ENCODE results near the gene CACNA2D3.

Gene CACNA2D3

DNA sequence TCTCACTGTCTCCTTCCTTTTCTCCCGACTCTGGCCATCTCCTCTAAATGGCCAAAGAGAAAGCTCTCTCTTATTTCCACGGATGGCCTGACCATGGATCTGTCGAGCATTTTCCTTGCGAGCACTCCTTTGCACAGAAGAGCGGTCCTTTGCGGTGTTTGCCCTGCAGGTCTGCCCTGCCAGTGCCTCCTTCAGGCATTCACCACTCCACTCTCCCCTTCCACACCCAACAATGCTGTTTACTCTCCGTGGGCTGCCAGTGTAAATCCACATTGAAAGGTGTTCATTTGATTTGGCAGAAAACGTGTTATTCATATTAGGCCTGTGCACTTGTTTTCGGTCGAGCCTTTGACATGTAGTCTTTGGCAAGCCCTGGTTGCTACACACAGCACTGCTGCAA is 49.6 kb downstream of the CACNA2D3 start:
- H3K36me3 ChIP-seq (ENCODE audit: control insufficient read depth, insufficient read depth, low read length) = no peaks in the 10 kb centered on the region
- H3K4me1 ChIP-seq (ENCODE audit: control insufficient read depth, insufficient read depth, low read length, poor library complexity, severe bottlenecking) = peaks cover 4% of the 10 kb centered on the region
- 93 to 97% methylated on average over 8 of the region's 10 CpGs for whole genome bisulfite sequencing, 2 experiments (ENCODE audit: insufficient coverage in 2 of 2)
- H3K4me3 ChIP-seq (ENCODE audit: extremely low read depth, insufficient read depth, low read length, poor library complexity, severe bottlenecking) = no peak overlapping the region
- no peak overlapping the region for H3K27ac ChIP-seq (ENCODE audit: low read depth, low read length, severe bottlenecking)
- no peaks in the 10 kb centered on the region for H3K9me3 ChIP-seq (ENCODE audit: control insufficient read depth, low read length)

GRCh38 chr3:54173371-54173770 is 51.0 kb downstream of the CACNA2D3 start:
- H3K4me3 ChIP-seq (ENCODE audit: extremely low read depth, insufficient read depth, low read length, poor library complexity, severe bottlenecking) = no peak overlapping the region
- no peak overlapping the region for H3K27ac ChIP-seq (ENCODE audit: low read depth, low read length, severe bottlenecking)
- H3K9me3 ChIP-seq (ENCODE audit: control insufficient read depth, low read length) = no peaks in the 10 kb centered on the region
- peaks cover 4% of the 10 kb centered on the region for H3K4me1 ChIP-seq (ENCODE audit: control insufficient read depth, insufficient read depth, low read length, poor library complexity, severe bottlenecking)
- H3K36me3 ChIP-seq (ENCODE audit: control insufficient read depth, insufficient read depth, low read length) = no peaks in the 10 kb centered on the region
- WGBS, 2 experiments (ENCODE audit: insufficient coverage in 2 of 2) = 76 to 90% methylated on average over 2 to 3 of the region's 3 CpGs

DNA sequence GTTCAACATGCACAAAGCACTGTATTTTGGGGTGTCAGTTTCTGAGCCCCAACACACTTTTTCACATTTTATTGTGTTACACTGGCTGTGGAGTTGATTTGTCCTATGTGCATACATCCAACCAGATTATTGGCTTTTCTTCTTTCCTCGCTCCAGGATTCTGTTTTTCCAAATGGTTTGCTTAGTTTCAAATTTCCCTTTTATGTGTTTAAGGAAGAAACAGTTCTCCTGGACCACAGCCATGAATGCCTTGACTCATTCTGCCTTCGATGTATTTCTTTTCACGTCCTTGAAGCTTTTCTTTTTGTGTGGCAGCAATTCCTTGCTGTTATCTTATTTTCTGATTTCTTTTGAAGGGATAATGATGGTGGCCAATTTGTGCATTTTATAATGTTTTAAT is 53.8 kb downstream of the CACNA2D3 start:
- no peaks in the 10 kb centered on the region for H3K9me3 ChIP-seq (ENCODE audit: control insufficient read depth, low read length)
- H3K27ac ChIP-seq (ENCODE audit: low read depth, low read length, severe bottlenecking) = no peak overlapping the region
- WGBS, 2 experiments (ENCODE audit: insufficient coverage in 2 of 2) = 100% methylated on average over 1 of the region's 3 CpGs; no CpG with 5 or more reads in 1 of the 2 experiments

DNA sequence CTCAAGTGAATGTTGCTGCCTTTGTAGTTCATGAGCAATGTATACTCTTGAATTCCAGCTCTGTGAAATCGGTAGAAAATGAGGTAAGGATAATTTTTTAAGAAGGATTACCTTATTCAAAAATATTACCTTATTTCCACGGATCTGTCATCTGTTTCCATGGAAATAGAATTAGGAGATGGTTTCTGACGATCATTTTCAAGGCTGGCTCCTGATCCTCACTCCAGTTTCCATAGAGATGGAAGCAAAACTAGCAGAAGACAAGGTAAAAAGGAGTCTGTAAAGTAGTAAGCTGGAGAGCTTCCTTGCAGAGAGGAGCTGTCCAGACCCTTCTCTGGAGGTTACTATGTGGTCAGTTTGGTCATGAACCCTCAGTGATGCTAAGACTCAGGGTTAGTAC is 55.5 kb downstream of the CACNA2D3 start:
- no peak overlapping the region for H3K27ac ChIP-seq (ENCODE audit: low read depth, low read length, severe bottlenecking)
- no CpG with 5 or more reads among the region's 3 CpGs for WGBS, 2 experiments (ENCODE audit: insufficient coverage in 2 of 2)
- H3K4me1 ChIP-seq (ENCODE audit: control insufficient read depth, insufficient read depth, low read length, poor library complexity, severe bottlenecking) = no peaks in the 10 kb centered on the region
- H3K4me3 ChIP-seq (ENCODE audit: extremely low read depth, insufficient read depth, low read length, poor library complexity, severe bottlenecking) = no peak overlapping the region
- no peaks in the 10 kb centered on the region for H3K36me3 ChIP-seq (ENCODE audit: control insufficient read depth, insufficient read depth, low read length)
- H3K9me3 ChIP-seq (ENCODE audit: control insufficient read depth, low read length) = no peaks in the 10 kb centered on the region

More for the DNA sequence above, 53.8 kb downstream of the CACNA2D3 start:
- Histone ChIP-seq H3K36me3 (ENCODE audit: control insufficient read depth, insufficient read depth, low read length) (no peaks in the 10 kb centered on the region), H3K4me3 (ENCODE audit: extremely low read depth, insufficient read depth, low read length, poor library complexity, severe bottlenecking) (no peak overlapping the region), H3K4me1 (ENCODE audit: control insufficient read depth, insufficient read depth, low read length, poor library complexity, severe bottlenecking) (peaks cover 3% of the 10 kb centered on the region)

GRCh38 chr3:54178376-54178775 is 56.0 kb downstream of the CACNA2D3 start:
- WGBS, 2 experiments (ENCODE audit: insufficient coverage in 2 of 2) = 98% methylated on average over 4 of the region's 5 CpGs; no CpG with 5 or more reads in 1 of the 2 experiments
- Histone ChIP-seq H3K4me1 (ENCODE audit: control insufficient read depth, insufficient read depth, low read length, poor library complexity, severe bottlenecking) (no peaks in the 10 kb centered on the region), H3K27ac (ENCODE audit: low read depth, low read length, severe bottlenecking) (no peak overlapping the region), H3K9me3 (ENCODE audit: control insufficient read depth, low read length) (no peaks in the 10 kb centered on the region), H3K4me3 (ENCODE audit: extremely low read depth, insufficient read depth, low read length, poor library complexity, severe bottlenecking) (no peak overlapping the region), H3K36me3 (ENCODE audit: control insufficient read depth, insufficient read depth, low read length) (no peaks in the 10 kb centered on the region)

DNA sequence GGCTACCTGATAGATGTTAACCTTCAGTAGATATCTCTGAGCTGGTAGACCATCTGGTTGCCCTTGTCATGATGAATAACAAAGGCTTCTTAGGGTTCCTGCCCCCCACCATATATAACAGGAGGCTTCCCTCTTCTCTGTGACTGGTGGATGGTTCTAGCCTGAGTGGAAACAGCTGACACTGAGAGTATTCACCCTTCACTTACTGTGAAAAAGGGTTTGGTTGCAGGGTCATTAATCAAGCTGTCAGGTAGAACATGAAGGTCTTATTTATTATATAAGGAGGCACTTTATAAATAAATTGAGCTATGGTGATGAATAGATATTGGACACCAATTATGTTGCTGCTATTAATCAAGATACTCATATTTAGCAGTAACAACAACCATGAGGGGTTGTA is 58.6 kb downstream of the CACNA2D3 start:
- H3K27ac ChIP-seq (ENCODE audit: low read depth, low read length, severe bottlenecking) = no peak overlapping the region

GRCh38 chr3:54182242-54182641 is 59.9 kb downstream of the CACNA2D3 start:
- H3K36me3 ChIP-seq (ENCODE audit: control insufficient read depth, insufficient read depth, low read length) = no peaks in the 10 kb centered on the region
- no peak overlapping the region for H3K27ac ChIP-seq (ENCODE audit: low read depth, low read length, severe bottlenecking)
- H3K9me3 ChIP-seq (ENCODE audit: control insufficient read depth, low read length) = no peaks in the 10 kb centered on the region
- WGBS, 2 experiments (ENCODE audit: insufficient coverage in 2 of 2) = 80 to 90% methylated on average over 2 of the region's 4 CpGs
- H3K4me3 ChIP-seq (ENCODE audit: extremely low read depth, insufficient read depth, low read length, poor library complexity, severe bottlenecking) = no peak overlapping the region
- no peaks in the 10 kb centered on the region for H3K4me1 ChIP-seq (ENCODE audit: control insufficient read depth, insufficient read depth, low read length, poor library complexity, severe bottlenecking)

More for the DNA sequence above, 58.6 kb downstream of the CACNA2D3 start:
- H3K36me3 ChIP-seq (ENCODE audit: control insufficient read depth, insufficient read depth, low read length) = no peaks in the 10 kb centered on the region
- no peaks in the 10 kb centered on the region for H3K4me1 ChIP-seq (ENCODE audit: control insufficient read depth, insufficient read depth, low read length, poor library complexity, severe bottlenecking)
- no peak overlapping the region for H3K4me3 ChIP-seq (ENCODE audit: extremely low read depth, insufficient read depth, low read length, poor library complexity, severe bottlenecking)
- H3K9me3 ChIP-seq (ENCODE audit: control insufficient read depth, low read length) = no peaks in the 10 kb centered on the region

GRCh38 chr3:54185740-54186139 is 63.4 kb downstream of the CACNA2D3 start:
- Histone ChIP-seq H3K27ac (ENCODE audit: low read depth, low read length, severe bottlenecking) (no peak overlapping the region), H3K4me1 (ENCODE audit: control insufficient read depth, insufficient read depth, low read length, poor library complexity, severe bottlenecking) (no peaks in the 10 kb centered on the region)

DNA sequence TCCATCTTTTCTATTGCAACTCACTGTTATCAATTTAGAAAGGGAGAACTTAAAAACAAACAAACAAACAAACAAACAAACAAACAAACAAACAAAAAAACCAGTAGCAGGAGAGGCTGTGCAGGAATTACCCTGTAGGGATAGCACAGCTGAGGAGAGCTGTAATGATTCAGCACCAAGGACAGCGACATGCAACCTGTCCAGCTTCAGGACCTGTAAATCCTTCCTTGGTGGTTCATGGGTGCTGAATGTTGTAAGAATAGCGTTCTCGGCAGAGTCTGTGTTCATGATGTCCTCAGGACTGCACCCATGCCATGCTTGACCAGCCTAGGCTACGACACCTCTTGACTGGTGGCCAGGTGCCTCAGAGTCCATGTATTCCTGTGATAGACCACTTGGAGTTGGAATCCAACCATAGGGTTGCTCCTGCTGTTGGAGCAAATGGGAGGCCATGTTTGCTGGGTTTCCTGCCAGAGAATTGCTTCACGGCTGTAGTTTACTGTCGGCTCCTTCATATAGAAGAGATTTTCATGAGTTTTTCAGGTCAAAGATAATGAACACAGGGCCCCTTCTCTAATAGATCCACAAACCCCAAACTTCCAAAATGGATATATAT is 65.9 kb downstream of the CACNA2D3 start:
- H3K27ac ChIP-seq (ENCODE audit: low read depth, low read length, severe bottlenecking) = no peak overlapping the region
- no peaks in the 10 kb centered on the region for H3K36me3 ChIP-seq (ENCODE audit: control insufficient read depth, insufficient read depth, low read length)
- H3K4me3 ChIP-seq (ENCODE audit: extremely low read depth, insufficient read depth, low read length, poor library complexity, severe bottlenecking) = no peak overlapping the region
- H3K4me1 ChIP-seq (ENCODE audit: control insufficient read depth, insufficient read depth, low read length, poor library complexity, severe bottlenecking) = no peaks in the 10 kb centered on the region
- no peaks in the 10 kb centered on the region for H3K9me3 ChIP-seq (ENCODE audit: control insufficient read depth, low read length)
- WGBS, 2 experiments (ENCODE audit: insufficient coverage in 2 of 2) = 33 to 60% methylated on average over 2 to 4 of the region's 6 CpGs

More at GRCh38 chr3:54185740-54186139, 63.4 kb downstream of the CACNA2D3 start:
- no peaks in the 10 kb centered on the region for H3K9me3 ChIP-seq (ENCODE audit: control insufficient read depth, low read length)
- H3K4me3 ChIP-seq (ENCODE audit: extremely low read depth, insufficient read depth, low read length, poor library complexity, severe bottlenecking) = no peak overlapping the region
- no peaks in the 10 kb centered on the region for H3K36me3 ChIP-seq (ENCODE audit: control insufficient read depth, insufficient read depth, low read length)

DNA sequence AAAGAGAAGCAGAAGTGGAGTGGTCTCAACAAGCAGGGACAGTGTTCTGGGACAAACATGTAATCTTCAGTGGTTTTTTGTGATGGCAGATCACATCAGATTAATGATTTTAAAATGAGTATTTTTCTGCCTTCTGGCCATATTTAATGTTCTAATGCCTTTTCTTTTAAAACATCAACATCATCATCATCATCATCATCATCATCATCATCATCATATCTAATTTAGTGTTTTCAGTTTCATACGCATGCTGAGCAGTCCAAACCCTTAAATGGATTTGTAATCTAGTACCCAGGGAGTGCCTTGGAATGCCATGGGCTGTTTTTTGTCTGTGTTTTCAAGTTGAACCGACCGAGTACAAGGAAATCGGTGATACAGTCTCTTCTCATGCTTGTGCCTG is 68.9 kb downstream of the CACNA2D3 start:
- no peak overlapping the region for H3K4me3 ChIP-seq (ENCODE audit: extremely low read depth, insufficient read depth, low read length, poor library complexity, severe bottlenecking)
- 94 to 100% methylated on average over 1 to 3 of the region's 4 CpGs for WGBS, 2 experiments (ENCODE audit: insufficient coverage in 2 of 2)
- H3K4me1 ChIP-seq (ENCODE audit: control insufficient read depth, insufficient read depth, low read length, poor library complexity, severe bottlenecking) = no peaks in the 10 kb centered on the region
- no peaks in the 10 kb centered on the region for H3K36me3 ChIP-seq (ENCODE audit: control insufficient read depth, insufficient read depth, low read length)
- H3K9me3 ChIP-seq (ENCODE audit: control insufficient read depth, low read length) = no peaks in the 10 kb centered on the region
- H3K27ac ChIP-seq (ENCODE audit: low read depth, low read length, severe bottlenecking) = no peak overlapping the region

DNA sequence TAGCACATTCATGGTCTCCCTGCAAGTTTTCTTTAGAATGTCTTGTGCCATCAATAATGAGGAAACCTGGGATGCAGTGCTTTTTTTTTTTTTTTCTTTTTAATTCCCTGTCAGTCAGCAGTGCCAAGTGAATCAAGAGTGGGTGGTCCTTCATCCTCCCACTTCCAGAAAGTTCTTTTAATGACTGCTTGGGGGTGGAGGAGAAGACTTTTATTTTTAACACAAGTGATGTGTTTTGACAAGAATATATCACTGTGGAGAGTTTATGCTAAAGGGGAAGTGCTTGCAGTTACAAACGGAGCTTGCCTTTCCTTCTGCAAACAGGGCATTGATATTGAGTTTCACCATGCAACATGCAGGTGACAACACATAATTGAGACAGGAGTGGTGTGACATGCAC is 69.7 kb downstream of the CACNA2D3 start:
- Histone ChIP-seq H3K4me1 (ENCODE audit: control insufficient read depth, insufficient read depth, low read length, poor library complexity, severe bottlenecking) (no peaks in the 10 kb centered on the region), H3K27ac (ENCODE audit: low read depth, low read length, severe bottlenecking) (no peak overlapping the region), H3K36me3 (ENCODE audit: control insufficient read depth, insufficient read depth, low read length) (no peaks in the 10 kb centered on the region), H3K4me3 (ENCODE audit: extremely low read depth, insufficient read depth, low read length, poor library complexity, severe bottlenecking) (no peak overlapping the region), H3K9me3 (ENCODE audit: control insufficient read depth, low read length) (no peaks in the 10 kb centered on the region)
- 100% methylated on average over 1 of the region's 1 CpG; no CpG with 5 or more reads in 1 of the 2 experiments for WGBS, 2 experiments (ENCODE audit: insufficient coverage in 2 of 2)

Data from mesodermal cell (in vitro differentiated cells).